Measurements from ENCODE around the gene FKBP2.

- TF ChIP-seq CTCF (IDR thresholded peaks at IDR 0.05) (no peak), ZNF121 (CRISPR knock-in tag; IDR thresholded peaks at IDR 0.05) (no peak), NR1H2 (CRISPR knock-in tag; IDR thresholded peaks at IDR 0.05) (no peak), MYBL2 (CRISPR knock-in tag; IDR thresholded peaks at IDR 0.05) (no peak), ZNF263 (CRISPR knock-in tag; IDR thresholded peaks at IDR 0.05; ENCODE audit: low read depth) (no peak), ZBTB21 (CRISPR knock-in tag; IDR thresholded peaks at IDR 0.05; ENCODE audit: borderline replicate concordance) (no peak), NFE2L1 (CRISPR knock-in tag; IDR thresholded peaks at IDR 0.05) (no peak), ATF3 (CRISPR knock-in tag; conservative IDR thresholded peaks at IDR 0.05) (no peak)
Observed at GRCh38 chr11:64210301-64211020, 30.4 kb upstream of the FKBP2 start.

All from WTC11 (cell line).